Right atrium auricular region (tissue), 2 donors: ENCODE results near the gene GPRC5D. TPM values are rescaled to one million over a fixed set of nuclear protein-coding genes. Genes with fewer than 3 reads are reported as not detected.

ENCODE experiments used
- DNase-seq: peaks from one replicate; pipeline ENCODE4 v3.0.0-alpha.2; 2019; ENCODE audit warnings: low spot score
- H3K27ac ChIP-seq, 2 donors: fragments of 200-600 bp; sonication (generic); 1 replicate in 1 of 2; 2 replicates in 1 of 2; pipeline ENCODE4 v1.5.1; 2016 to 2019
- H3K27me3 ChIP-seq, 2 donors: fragments of 200-600 bp; sonication (generic); one replicate each; pipeline versions ENCODE4 v1.5.1 to v1.6.0; 2017 to 2019
- H3K36me3 ChIP-seq: fragments of 200-600 bp; sonication (generic); one replicate; pipeline ENCODE4 v1.5.1; 2016
- H3K4me1 ChIP-seq, 2 donors: fragments of 200-600 bp; sonication (generic); one replicate each; pipeline versions ENCODE4 v1.5.1 to v1.6.0; 2017 to 2019
- H3K4me3 ChIP-seq, 2 donors: fragments of 200-600 bp; sonication (generic); 1 replicate in 1 of 2; 2 replicates in 1 of 2; pipeline ENCODE4 v1.5.1; 2017 to 2019; ENCODE audit warnings: mild to moderate bottlenecking in 1 of 2, moderate library complexity in 1 of 2
- H3K9me3 ChIP-seq, 2 donors: fragments of 200-600 bp; sonication (generic); one replicate each; pipeline ENCODE4 v1.5.1; 2019
- CTCF ChIP-seq, 2 donors: fragments of 200-600 bp; sonication (generic); IDR thresholded peaks; one replicate each; pipeline ENCODE4 v1.5.1; 2019; ENCODE audit warnings: antibody characterized with exemption in 2 of 2
- total RNA-seq, 2 donors: library from RNA; depleted of rRNA; stranded (reverse); fragments of >200 nt; gene quantifications; one replicate each; pipeline ENCODE4 v1.1.0, GENCODE V29; 2016

GPRC5D gene
- total RNA-seq, 2 donors from 2014 or later, result not detected

GRCh38 chr12:12945591-12945990, 6.4 kb downstream of the GPRC5D start:
- no peak for TF ChIP-seq CTCF (IDR thresholded peaks at IDR 0.05)
- no peak for DNase-seq
- Histone ChIP-seq H3K4me3 (no peak overlapping the region), H3K27me3 (no peaks in the 10 kb centered on the region), H3K9me3 (no peaks in the 10 kb centered on the region), H3K27ac (no peak overlapping the region), H3K36me3 (no peaks in the 10 kb centered on the region), H3K4me1 (peaks cover 0 to 3% of the 10 kb centered on the region in 2 donors)

DNA sequence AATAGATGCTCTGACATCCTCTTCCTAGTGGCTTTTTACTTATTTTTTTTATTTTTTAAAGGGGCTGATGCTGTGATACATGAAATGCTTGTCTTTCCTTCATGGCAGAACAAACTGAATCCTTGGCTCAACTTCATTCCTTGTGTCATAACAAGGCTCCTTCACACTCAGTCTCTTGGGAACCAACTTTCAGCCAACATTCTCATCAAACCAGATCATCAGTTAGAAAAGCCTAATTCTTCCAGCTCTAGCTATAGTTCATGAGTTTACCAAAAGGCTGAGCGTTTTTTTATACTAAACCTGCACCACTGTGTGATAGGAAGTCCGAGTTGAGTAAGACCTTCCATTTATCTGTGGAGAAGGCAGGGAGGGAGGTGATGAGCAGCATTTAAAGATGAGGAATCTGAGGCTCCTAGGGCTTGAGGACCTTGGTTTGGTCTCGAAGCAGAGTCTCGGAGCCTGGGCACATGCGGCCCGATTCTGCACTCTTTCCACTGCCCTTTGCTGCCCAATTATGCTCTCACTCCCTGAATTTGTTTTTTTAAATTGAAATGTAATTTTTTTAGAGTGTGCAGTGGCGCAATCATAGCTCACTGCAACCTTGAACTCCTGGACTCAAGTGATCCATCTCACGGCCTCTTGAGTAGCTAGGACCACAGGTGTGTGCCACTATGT, 8.2 kb downstream of the GPRC5D start:
- DNase-seq, result peak; percentile 34
- Histone ChIP-seq H3K27ac (no peak overlapping the region), H3K4me1 (peaks cover 0 to 3% of the 10 kb centered on the region in 2 donors), H3K9me3 (no peaks in the 10 kb centered on the region), H3K36me3 (no peaks in the 10 kb centered on the region), H3K27me3 (no peaks in the 10 kb centered on the region), H3K4me3 (no peak overlapping the region)
- TF ChIP-seq CTCF (IDR thresholded peaks at IDR 0.05), result no peak

DNA sequence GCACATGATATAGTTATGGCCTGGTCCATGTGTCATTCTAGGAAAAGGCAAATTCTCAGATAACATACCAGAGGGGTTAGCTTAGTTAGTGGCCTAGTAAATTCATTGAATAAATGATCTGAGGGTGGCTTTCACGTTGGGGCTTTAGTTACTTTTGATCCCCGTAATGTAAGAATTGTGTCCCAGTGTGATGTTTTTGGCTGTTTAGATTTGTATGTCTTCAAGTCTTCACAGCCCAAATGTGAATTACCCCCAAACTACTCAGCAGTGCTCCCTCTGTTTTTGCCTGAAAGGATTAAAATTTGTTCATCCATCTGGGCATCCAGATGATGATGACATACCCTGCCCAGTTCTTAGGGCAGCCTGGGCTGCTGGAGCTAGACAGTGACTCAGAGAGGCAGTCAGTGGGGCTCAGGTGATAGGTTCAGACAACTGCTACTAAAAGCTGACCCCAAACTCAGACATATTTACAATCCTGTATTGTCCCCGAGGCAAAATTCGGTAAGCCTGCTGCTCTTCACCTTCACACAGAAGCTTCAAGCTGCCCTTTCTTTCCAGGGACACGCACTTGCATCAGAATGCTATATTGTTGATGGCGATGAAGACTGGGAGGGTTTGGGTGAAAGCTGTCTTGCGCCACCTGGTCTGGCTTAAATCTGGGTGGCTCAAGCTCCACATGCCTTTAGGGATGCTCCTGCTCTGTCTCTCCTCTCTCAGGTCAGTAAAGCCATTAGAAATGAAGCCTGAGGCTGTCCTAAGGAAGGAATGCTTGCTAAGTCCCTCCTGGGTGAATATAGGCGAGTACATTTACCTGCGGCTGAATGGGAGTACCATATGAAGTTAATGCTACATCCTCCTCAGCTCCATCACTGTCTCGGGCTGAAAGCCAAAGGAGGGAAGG, 10.3 kb downstream of the GPRC5D start:
- no peak overlapping the region for H3K4me3 ChIP-seq
- H3K27ac ChIP-seq, result no peak overlapping the region
- peak; percentile 34 for DNase-seq
- H3K27me3 ChIP-seq, result no peaks in the 10 kb centered on the region
- no peaks in the 10 kb centered on the region for H3K9me3 ChIP-seq
- H3K4me1 ChIP-seq, result peaks cover 0 to 3% of the 10 kb centered on the region in 2 donors
- TF ChIP-seq CTCF (IDR thresholded peaks at IDR 0.05), result no peak
- H3K36me3 ChIP-seq, result no peaks in the 10 kb centered on the region

DNA sequence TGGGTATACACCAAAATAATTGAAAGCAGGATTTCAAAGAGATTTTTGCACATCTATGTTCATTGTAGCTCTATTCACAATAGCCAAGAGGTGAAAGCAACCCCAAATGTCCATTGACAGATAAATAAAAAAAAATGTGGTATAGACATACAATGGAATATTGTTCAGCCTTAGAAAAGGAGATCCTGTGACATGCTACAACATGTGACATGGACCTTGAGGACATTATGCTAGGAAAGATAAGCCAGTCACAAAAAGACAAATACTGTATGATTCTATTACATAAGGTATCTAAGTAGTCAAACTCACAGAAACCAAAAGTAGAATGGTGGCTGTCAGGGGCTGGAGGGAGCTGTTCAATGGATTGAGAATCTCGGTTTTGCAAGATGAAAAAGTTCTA, 12.1 kb downstream of the GPRC5D start:
- TF ChIP-seq CTCF (IDR thresholded peaks at IDR 0.05), result no peak
- Histone ChIP-seq H3K36me3 (no peaks in the 10 kb centered on the region), H3K27ac (no peak overlapping the region), H3K4me3 (no peak overlapping the region), H3K4me1 (peaks cover 0 to 3% of the 10 kb centered on the region in 2 donors), H3K27me3 (no peaks in the 10 kb centered on the region), H3K9me3 (no peaks in the 10 kb centered on the region)
- no peak for DNase-seq

GRCh38 chr12:12938541-12938940, 13.4 kb downstream of the GPRC5D start:
- DNase-seq, result no peak

More at GRCh38 chr12:12938541-12938940, 13.4 kb downstream of the GPRC5D start:
- no peaks in the 10 kb centered on the region for H3K9me3 ChIP-seq
- no peaks in the 10 kb centered on the region for H3K27me3 ChIP-seq
- no peak for TF ChIP-seq CTCF (IDR thresholded peaks at IDR 0.05)
- H3K27ac ChIP-seq, result no peak overlapping the region
- H3K4me3 ChIP-seq, result no peak overlapping the region
- H3K36me3 ChIP-seq, result no peaks in the 10 kb centered on the region
- no peaks in the 10 kb centered on the region for H3K4me1 ChIP-seq
